NCI-H526 treated with DMSO at 0.1 percent for 48 hours (cell line): ENCODE measurements around the gene DESI1.
"Not testable (repeated sequence)": the region's sequence is repeated elsewhere in the genome, so short reads cannot be mapped to it uniquely, and the experiment has no call there.

Source experiments
- DNase-seq: peaks from one replicate; lab custom pipeline; 2025; lab: John Stamatoyannopoulos, UW

Gene DESI1

DNA sequence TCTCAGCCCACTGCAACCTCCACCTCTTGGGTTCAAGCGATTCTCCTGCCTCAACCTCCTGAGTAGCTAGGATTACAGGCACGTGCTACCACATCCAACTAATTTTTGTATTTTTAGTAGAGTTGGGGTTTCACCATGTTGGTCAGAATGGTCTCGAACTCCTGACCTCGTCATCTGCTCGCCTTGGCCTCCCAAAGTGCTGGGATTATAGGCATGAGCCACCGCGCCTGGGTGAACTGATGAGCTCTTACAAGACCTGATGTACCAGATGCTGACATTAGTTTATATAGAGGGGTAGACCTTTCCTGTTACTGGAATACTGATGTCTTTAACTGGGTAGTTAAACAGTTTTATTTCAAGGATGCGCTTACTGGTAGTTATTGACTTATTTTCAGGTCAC lies 13.8 kb upstream of the DESI1 start:
- DNase-seq: not testable (repeated sequence)

DNA sequence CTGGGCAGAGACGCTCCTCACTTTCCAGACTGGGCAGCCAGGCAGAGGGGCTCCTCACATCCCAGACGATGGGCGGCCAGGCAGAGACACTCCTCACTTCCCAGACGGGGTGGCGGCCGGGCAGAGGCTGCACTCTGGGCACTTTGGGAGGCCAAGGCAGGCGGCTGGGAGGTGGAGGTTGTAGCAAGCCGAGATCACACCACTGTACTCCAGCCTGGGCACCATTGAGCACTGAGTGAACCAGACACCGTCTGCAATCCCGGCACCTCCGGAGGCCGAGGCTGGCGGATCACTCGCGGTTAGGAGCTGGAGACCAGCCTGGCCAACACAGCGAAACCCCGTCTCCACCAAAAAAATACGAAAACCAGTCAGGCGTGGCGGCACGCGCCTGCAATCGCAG lies 10.8 kb upstream of the DESI1 start:
- not testable (repeated sequence) for DNase-seq

DNA sequence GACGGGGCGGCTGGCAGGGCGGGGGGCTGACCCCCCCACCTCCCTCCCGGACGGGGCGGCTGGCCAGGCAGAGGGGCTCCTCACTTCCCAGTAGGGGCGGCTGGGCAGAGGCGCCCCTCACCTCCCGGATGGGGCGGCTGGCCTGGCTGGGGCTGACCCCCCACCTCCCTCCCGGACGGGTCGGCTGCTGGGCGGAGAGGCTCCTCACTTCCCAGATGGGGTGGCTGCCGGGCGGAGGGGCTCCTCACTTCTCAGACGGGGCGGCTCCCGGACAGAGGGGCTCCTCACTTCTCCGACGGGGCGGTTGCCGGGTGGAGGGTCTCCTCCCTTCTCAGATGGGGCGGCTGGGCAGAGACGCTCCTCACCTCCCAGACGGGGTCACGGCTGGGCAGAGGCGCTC lies 10.3 kb upstream of the DESI1 start:
- DNase-seq: not testable (repeated sequence)

DNA sequence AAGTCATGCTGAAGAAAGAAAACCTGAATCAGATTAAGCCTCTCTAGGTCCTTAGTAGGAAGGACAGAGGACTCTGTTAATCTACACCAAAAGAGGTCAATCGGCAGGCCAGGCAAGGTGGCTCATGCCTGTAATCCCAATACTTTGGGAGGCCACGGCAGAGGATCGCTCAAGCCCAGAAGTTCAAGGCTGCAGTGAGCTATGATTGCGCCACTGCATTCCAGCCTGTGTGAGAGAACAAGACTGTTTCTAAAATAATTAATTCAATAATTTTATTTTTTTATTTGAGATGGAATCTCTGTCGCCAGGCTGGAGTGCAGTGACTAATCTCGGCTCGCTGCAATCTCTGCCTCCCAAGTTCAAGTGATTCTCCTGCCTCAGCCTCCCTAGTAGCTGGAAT lies 4.7 kb upstream of the DESI1 start:
- no peak for DNase-seq

DNA sequence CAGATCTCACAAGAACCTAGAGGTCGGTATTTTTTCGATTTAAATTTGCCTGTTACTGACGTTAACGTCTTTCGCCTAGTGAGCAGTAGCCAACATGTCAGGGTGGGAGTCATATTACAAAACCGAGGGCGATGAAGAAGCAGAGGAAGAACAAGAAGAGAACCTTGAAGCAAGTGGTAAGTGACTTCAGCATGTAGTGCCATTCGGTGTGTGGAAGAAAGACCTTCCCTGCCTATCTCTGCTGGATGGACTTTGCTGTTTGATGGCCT lies 1.0 kb upstream of the DESI1 start:
- DNase-seq: no peak

DNA sequence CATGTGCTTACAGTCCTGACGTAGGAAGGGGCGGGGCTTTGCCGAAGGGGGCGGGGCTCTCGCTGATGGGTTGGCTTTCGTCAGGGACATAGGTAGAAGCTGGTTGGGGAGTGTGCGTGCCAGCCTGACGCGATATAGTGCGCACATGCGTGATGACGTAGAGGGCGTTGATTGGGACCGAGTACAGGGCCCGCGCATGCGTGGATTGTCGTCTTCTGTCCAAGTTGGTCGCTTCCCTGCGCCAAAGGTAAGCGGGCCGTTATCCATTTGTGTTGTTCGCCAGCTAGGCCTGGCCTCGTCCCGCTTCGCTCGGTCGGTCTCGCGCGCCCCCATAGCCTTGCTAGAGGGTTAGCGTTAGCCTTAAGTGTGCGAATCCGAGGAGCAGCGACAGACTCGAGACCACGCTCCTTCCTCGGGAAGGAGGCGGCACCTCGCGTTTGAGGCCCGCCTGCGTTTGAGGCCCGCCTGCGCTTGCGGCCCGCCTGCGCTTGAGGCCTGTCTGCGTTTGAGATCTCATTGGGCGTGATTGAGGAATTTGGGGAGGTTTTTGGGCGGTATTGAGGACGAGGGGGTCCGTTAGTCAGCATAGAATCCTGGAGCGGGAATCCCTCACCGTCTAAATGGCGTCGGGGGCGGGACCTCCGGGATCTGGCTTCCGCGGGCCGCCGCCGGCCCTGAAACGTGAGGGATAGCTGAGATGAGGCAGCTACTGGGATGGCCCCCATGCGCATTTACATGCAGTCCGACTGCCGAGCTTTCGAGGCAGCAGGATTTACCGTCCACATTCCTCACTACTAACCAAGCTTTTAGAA lies 462 bp upstream of the DESI1 start, which contains the start of gene XRCC6:
Gene XRCC6 (plus strand): TSS at position 197 of the 812 bp plus-strand sequence. CDS start 710 bp downstream, outside the sequence.
- DNase-seq: peak; percentile 95

DNA sequence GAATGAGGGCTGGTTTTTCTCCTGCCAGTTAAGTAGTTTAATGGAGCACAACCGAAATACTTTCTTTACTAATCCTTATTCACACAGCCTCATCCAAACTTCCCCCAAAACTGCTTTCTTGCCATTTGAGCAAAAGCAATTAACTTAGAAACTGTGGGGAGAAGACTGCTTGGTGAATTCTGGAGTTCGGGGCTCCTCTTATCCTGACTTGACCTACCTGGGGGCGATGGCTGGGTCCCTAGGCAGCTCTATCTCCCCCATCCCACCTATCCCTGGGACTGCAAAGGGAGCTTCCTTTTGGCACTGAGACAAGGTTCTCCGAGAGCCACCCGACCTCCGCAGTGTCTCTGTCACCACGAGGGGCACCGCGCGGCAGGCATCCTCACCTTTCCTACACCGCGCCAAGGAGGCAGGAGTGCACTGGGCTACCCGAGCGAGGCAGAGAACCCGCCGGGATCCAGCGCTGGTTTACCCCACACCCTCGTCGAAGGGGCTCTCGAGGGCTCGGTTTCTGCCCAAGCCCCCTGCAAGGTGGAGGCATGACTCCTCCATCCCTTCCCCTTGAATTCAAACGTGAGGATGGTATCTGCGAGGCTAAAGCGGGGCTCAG lies 759 bp downstream of the DESI1 start:
- DNase-seq: no peak

DNA sequence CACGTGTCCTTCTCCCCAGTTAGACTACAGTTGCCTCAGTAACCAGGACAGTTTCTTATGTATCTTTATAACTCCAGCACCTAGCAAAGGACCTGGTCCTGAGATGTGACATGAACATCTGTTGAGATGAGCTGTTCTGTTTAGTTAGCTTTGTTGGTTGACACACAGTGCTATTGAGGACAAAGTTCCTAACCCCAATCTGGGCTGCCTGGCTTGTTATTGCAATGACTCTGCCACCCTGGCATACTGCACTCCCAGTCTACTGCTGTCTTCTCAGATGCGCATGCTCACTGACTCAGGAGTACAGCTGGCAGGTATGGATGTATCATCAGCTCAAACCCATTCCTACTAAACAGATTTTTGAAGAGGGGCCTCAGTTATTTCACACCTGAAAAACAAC lies 7.4 kb downstream of the DESI1 start:
- no peak for DNase-seq

DNA sequence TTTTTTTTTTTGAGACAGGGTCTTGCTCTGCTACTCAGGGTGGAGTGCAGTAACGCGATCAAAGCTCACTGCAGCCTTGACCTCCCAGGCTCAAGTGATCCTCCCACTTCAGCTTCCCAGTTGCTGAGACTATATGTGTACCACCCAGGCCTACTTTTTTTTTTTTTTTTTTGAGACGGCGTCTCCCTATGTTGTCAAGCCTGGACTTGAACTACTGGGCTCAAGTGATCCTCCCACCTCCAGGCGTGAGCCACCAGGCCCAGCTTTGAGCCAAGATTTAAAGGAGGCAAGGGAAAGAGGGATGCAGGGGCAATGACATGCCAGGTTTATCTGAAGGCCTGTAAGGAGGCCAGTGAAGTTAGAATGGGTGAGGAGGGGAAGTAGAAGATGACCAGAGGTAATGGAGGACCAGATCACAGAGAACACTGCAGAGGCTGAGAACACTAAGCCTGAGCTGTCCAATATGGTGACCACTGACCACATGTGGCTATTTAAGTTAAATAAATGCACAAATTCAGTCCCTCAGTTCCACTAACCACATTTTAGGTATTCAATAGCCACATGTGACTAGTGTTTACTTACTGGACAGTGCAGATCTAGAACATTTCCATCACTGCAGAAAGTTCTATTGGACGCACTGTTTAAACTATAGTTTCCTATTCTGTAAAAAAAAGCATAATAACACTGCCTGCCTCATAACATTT lies 8.1 kb downstream of the DESI1 start:
- no peak for DNase-seq

DNA sequence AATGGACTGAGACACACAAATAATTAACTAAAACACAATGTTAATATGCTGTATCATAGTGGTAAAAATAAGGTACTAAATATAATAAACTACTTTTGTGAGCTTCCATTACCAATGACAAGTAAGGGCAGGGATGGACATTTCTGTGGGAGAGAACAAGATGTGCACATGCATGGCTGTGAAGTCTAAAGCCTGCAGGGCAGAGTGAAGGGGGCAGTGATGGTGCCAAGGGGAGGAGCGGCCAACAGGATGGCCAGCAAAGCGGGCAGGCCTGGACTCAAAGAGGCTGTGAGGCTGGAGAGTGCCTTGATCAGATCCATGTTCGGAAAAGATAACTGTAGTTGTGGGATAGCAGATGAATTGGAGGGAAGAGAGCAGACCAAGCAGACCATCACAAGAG lies 12.5 kb downstream of the DESI1 start:
- DNase-seq: no peak

DNA sequence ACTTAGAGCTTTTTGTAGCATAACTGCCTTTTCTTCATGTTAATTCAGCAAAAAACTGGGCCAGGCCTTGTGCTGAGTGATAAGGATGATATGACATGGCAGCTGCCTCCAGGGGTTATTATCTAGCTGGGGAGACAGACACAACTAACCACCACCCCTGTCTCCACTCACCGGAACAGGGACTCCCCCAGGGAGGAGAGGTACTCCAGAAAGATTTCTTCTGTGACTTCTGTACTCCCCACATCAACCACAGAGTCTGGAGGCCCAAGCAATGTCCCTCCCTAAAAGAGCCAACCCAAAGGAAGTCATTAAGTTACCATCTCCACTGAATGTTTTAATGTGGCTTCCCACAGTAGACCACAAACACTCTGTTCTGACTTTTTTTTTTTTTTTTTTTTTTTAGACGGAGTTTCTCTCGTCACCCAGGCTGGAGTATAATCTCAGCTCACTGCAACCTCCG lies 16.9 kb downstream of the DESI1 start:
- DNase-seq: no peak

DNA sequence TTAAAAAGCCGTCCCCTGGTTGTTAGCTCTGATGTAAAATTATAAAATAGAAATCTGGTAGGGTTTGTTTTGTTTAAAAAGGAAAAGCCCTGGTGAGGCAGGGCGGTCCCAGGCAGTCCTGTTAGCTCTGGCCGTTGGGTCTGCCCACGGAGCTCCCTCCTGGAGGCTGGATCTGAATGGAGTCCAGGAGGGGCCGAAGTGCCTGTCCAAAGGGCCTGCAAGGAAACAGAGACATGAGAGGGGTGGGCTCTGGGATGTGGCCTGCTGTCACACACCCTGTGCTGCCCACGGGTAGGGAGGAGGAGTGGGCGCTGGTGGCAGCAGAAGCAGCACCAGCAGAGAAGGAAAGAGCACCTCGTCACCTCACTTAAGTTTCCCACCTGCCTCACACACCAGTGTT lies 19.9 kb downstream of the DESI1 start:
- no peak for DNase-seq

DNA sequence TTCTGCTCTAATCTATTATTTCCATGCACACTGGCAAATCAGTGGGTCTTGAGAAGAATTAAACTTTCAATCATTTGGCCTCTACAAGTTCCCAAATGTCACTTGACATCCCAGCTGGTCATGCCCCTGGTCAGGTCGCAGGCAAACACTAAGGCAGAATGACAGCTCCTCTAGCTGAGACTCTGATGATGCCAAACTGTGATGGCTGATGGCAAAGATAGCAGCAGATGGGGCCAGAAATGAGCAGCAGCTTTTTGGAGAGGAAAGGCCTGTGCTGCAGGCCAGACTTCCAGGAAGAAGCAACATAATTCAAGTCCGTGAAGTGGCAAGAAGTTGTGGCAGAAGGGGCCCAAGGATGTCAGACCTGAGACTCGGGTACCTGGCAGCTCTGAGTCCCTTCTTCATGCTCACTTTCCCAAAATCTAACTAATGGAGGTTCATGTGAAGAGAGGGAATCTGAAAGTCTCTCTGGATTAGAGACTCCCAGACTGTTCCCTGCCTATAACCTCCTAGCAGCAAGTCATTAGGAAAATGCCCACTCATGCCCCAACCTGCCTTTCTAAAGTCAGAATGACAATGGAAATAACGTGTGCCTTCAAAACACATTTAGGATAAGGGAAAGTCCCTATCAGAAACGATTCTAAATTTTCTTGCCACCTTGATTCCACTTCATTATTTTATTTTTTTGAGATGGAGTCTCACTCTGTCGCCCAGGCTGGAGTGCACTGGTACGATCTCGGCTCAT lies 21.8 kb downstream of the DESI1 start:
- no peak for DNase-seq

DNA sequence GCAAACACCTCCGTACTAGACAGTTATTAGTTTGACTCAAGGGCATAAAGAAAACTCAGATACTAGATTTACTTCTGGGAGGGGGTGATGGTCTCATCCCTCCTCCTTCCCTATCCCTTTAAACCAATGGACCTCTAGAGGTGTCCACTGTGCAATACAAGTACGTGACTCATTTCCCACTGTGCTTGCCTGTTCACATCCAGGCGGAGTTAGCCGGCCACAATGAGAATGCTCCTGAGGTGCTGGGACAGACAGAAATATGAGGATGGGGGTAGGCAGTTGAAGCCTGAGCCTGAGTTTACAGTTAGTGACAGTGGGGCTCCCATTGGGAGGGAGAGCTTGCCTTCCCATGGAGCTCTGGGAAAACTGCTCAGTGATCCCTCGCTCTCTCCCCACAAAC lies 22.8 kb downstream of the DESI1 start:
- DNase-seq: no peak

DNA sequence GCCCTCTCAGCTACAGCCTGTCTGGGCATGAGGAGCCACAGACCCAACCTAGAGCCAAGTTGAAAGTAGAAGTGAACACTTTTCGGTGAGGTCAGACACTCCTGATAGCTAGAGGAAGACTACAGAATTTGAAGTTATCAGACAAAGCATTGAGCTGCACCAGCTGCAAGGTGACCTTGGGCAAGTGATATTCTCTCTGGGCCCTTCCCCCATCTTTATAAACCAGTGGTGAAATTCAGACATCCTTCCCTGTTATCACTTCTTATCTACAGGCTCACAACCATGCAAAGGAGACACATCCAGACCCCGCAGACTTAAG lies 23.2 kb downstream of the DESI1 start:
- DNase-seq: no peak

DNA sequence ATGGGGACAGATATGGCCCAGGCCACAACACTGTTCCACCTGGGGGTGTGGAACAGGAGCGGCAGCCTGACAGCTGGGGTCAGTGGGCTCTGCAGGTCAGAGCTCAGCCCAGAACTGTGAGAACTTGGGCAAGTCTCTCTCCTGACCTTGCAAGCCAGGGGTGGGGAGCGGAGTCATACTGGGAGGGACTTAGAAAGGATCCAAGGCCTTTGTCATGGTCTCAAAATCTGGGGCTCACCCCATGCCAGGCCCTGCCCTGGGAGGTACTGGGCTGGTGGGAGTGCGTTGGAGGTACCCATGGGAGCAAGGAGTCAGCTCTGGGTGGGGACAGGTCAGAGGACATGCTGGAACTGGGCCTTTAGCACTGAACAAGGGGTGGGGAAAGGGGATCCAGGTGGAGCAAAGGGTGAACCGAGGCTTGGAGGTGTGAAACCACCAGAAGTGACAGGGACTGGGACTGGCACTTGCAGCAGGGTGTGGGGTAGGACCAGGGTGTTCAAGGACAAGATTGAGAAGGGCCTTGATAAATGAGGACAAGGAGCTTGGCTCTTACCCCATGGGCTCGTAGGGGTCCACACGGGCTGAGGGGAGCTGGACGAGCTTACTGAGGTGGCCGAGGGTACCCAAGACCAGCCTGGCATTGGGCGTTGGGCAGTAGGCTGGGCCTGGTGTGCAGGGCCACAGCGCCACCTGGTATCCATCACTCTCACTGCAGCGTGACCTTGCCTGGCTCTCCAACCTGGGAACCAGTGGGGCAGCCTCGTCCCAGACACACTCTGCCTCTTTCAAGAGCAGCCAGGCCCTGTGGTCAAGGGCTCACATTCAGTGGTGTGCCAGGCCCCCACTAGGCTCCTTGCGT lies 23.8 kb downstream of the DESI1 start:
- no peak for DNase-seq

DNA sequence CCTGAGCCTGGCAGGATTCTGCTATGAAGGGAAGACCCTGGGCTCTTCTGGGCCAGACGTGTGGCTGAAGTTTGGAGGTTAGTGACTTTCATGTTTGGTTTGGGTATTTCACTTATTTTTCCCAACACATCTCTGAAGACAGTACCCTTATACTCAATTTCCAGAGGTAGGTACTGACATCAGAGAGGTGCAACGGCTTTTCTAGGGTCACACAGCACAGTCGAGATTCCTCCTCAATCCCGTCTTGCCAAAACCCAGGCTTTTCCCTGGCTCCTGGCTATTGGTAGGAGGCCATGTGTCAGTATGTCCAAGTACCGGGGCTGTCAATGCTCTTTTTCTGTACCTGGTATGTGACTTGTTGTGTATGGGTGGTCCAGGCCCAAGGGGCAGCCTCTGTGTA lies 25.1 kb downstream of the DESI1 start:
- no peak for DNase-seq

DNA sequence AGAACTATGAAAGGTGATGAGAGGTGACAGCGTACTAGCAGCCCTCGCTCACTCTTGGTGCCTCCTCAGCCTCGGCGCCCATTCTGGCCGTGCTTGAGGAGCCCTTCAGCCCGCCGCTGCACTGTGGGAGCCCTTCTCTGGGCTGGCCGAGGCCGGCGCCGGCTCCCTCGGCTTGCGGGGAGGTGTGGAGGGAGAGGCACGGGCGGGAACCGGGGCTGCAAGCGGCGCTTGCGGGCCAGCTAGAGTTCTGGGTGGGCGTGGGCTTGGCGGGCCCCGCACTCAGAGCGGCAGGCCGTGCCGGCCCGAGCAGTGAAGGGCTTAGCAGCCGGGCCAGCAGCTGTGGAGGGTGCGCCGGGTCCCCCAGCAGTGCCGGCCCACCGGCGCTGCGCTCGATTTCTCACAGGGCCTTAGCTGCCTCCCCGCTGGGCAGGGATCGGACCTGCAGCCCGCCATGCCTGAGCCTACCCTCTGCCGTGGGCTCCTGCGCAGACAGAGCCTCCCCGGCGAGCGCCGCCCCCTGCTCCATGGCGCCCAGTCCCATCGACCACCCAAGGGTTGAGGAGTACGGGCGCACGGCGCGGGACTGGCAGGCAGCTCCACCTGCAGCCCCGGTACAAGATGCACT lies 27.4 kb downstream of the DESI1 start:
- not testable (repeated sequence) for DNase-seq

DNA sequence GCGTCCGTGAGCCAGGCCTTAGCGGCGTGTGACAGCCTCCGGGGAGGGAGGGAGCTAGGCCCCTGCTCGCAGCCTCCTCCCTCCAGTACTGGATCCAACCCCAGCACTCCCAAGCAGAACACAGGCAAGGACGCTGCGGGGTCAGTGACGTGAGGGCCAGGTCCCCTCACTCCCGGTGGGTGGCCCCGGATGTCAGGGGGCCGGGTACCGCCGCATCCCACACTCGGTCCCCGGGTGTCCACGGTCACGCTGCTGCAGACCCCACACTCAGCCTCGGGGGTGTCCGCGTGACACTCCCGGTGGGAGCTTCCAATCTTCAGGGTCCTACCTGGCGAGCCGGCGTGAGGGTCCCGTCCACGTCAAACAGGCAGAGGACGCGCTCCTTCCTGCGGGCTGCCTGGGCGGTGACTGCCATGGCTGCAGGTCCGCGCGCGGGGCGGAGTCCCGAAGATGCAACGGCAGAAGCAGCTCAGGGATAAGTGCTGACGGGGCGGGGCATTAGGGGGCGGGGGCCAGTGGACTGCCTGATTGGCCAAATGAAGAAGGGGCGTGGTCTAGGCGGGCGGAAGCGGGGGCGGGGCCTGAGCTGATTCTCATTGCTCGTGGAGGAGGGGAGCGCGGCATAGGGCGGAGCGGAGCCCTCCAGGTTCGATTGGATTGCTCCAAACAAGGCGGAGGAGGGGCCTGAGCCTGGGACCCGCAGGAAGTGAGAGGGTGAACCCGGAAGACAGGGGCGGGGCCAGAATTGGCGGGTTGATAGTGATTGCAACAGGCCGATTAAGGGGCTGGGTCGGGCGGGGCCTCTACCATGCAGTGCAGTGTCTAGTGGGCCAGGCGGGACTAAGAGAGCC lies 31.2 kb downstream of the DESI1 start, which contains the start of gene PMM1:
Gene PMM1 (minus strand): TSS at position 450 of the 851 bp plus-strand sequence. CDS start 35 bp downstream, at position 415.
- peak; percentile 94 for DNase-seq

DNA sequence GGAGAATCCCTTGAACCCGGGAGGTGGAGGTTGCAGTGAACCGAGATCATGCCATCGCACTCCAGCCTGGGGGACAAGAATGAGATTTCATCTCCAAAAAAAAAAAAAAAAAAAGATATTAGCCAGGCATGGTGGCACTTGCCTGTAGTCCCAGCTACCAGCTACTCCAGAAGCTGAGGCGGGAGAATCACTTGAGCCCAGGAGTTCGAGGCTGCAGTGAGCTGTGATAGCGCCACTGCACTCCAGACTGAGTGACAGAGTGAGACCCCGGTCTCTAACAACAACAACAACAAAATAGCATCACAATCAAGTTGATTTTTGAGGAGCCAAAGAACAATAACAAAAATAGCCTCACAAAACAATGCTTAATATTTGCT lies 33.5 kb downstream of the DESI1 start:
- DNase-seq: no peak
